HepG2 (cell line): Measurements from ENCODE around the gene ZNF281. TPM values are rescaled to one million over a fixed set of nuclear protein-coding genes. Genes with fewer than 3 reads are reported as not detected.

ENCODE experiments used
- ATF3 ChIP-seq: sonication (generic); formaldehyde crosslinking; IDR thresholded peaks from 2 replicates; pipeline ENCODE4 v1.4.0; 2020; ENCODE audit warnings: missing genetic modification reagents
- GLMP ChIP-seq: sonication (generic); formaldehyde crosslinking; IDR thresholded peaks from 2 replicates; pipeline ENCODE4 v1.9.0; 2021; ENCODE audit warnings: missing genetic modification reagents, mild to moderate bottlenecking, borderline replicate concordance
- HNRNPLL ChIP-seq: fragments of 200-400 bp; formaldehyde crosslinking; IDR thresholded peaks from 2 replicates; pipeline ENCODE4 v1.6.1; 2017; ENCODE audit warnings: mild to moderate bottlenecking, low read depth, low read length; ENCODE audit not compliant: poor library complexity, severe bottlenecking
- HOXA5 ChIP-seq: sonication (generic); formaldehyde crosslinking; IDR thresholded peaks from 2 replicates; pipeline ENCODE4 v1.4.0; 2020; ENCODE audit warnings: missing genetic modification reagents
- MBNL3 ChIP-seq: fragments of 250-450 bp; sonication (Bioruptor Pico); conservative IDR thresholded peaks from 2 replicates; pipeline ENCODE4 v1.8.0; 2022; ENCODE audit warnings: mild to moderate bottlenecking, inconsistent platforms
- MEF2D ChIP-seq: sonication (generic); formaldehyde crosslinking; IDR thresholded peaks from 2 replicates; pipeline ENCODE4 v1.5.1; 2020; ENCODE audit warnings: mild to moderate bottlenecking, missing genetic modification reagents
- MIXL1 ChIP-seq: IDR thresholded peaks from 2 replicates; pipeline ENCODE4 v1.6.1; 2016
- NFRKB ChIP-seq: fragments of 450-650 bp; IDR thresholded peaks from 2 replicates; pipeline ENCODE4 v1.6.1; 2017
- PTBP1 ChIP-seq: fragments of 200-400 bp; formaldehyde crosslinking; IDR thresholded peaks from 2 replicates; pipeline ENCODE4 v1.6.1; 2018; ENCODE audit warnings: low read length, low read depth; ENCODE audit not compliant: poor library complexity, severe bottlenecking
- RXRB ChIP-seq: IDR thresholded peaks from 2 replicates; pipeline ENCODE4 v1.6.1; 2016; ENCODE audit warnings: borderline replicate concordance, missing genetic modification reagents, missing compliant biosample characterization
- SATB2 ChIP-seq: sonication (generic); formaldehyde crosslinking; IDR thresholded peaks from 2 replicates; pipeline ENCODE4 v1.5.0; 2020; ENCODE audit warnings: missing genetic modification reagents
- SOX6 ChIP-seq, 2 experiments: fragments of 450-650 bp in 1 of 2; sonication (generic) in 1 of 2; formaldehyde crosslinking in 1 of 2; IDR thresholded peaks; 2 replicates each; pipeline versions ENCODE4 v1.4.0 to v1.6.1; 2017 to 2020; ENCODE audit warnings: antibody characterized with exemption in 1 of 2, mild to moderate bottlenecking in 1 of 2, missing genetic modification reagents in 1 of 2
- TFDP1 ChIP-seq: IDR thresholded peaks from 2 replicates; pipeline ENCODE4 v1.6.1; 2016; ENCODE audit warnings: missing compliant biosample characterization, missing genetic modification reagents, borderline replicate concordance
- YEATS4 ChIP-seq: sonication (generic); formaldehyde crosslinking; IDR thresholded peaks from 2 replicates; pipeline ENCODE4 v1.4.0; 2020; ENCODE audit warnings: missing genetic modification reagents, borderline replicate concordance
- ZFP41 ChIP-seq: sonication (generic); formaldehyde crosslinking; IDR thresholded peaks from 2 replicates; pipeline ENCODE4 v1.4.0; 2020; ENCODE audit warnings: mild to moderate bottlenecking, missing genetic modification reagents, borderline replicate concordance
- ZFP90 ChIP-seq: sonication (generic); formaldehyde crosslinking; IDR thresholded peaks from 2 replicates; pipeline ENCODE4 v1.8.0; 2022; ENCODE audit warnings: missing genetic modification reagents, mild to moderate bottlenecking, inconsistent platforms, borderline replicate concordance
- ZKSCAN1 ChIP-seq: fragments of 150-350 bp; IDR thresholded peaks from 2 replicates; pipeline ENCODE4 v1.6.1; 2014; ENCODE audit warnings: low read length
- ZNF10 ChIP-seq: sonication (generic); formaldehyde crosslinking; IDR thresholded peaks from 2 replicates; pipeline ENCODE4 v1.4.0; 2020; ENCODE audit warnings: mild to moderate bottlenecking, low read depth, missing genetic modification reagents, borderline replicate concordance
- ZNF160 ChIP-seq: sonication (generic); formaldehyde crosslinking; IDR thresholded peaks from 2 replicates; pipeline ENCODE4 v1.8.0; 2022; ENCODE audit warnings: mild to moderate bottlenecking, inconsistent platforms, missing genetic modification reagents
- ZNF205 ChIP-seq: IDR thresholded peaks from 2 replicates; pipeline ENCODE4 v1.6.1; 2018; ENCODE audit warnings: missing biosample characterization, missing genetic modification reagents
- ZNF276 ChIP-seq: sonication (generic); formaldehyde crosslinking; IDR thresholded peaks from 2 replicates; pipeline ENCODE4 v1.4.0; 2020; ENCODE audit warnings: mild to moderate bottlenecking, low read depth, missing genetic modification reagents
- ZNF451 ChIP-seq: sonication (generic); formaldehyde crosslinking; IDR thresholded peaks from 2 replicates; pipeline ENCODE4 v1.5.0; 2020; ENCODE audit warnings: mild to moderate bottlenecking, missing genetic modification reagents
- ZNF496 ChIP-seq: sonication (generic); formaldehyde crosslinking; IDR thresholded peaks from 2 replicates; pipeline ENCODE4 v1.8.1; 2023; ENCODE audit warnings: mild to moderate bottlenecking, moderate library complexity, missing genetic modification reagents; ENCODE audit not compliant: insufficient replicate concordance
- ZNF577 ChIP-seq: sonication (generic); formaldehyde crosslinking; IDR thresholded peaks from 2 replicates; pipeline ENCODE4 v1.4.0; 2020; ENCODE audit warnings: mild to moderate bottlenecking, low read depth, missing genetic modification reagents, borderline replicate concordance
- ZNF652 ChIP-seq: IDR thresholded peaks from 2 replicates; pipeline ENCODE4 v1.6.1; 2016; ENCODE audit warnings: low read depth, borderline replicate concordance
- ZSCAN12 ChIP-seq: sonication (generic); formaldehyde crosslinking; IDR thresholded peaks from 2 replicates; pipeline ENCODE4 v1.9.0; 2021; ENCODE audit warnings: mild to moderate bottlenecking, missing genetic modification reagents
- polyA plus RNA-seq, 8 experiments: library from polyadenylated mRNA; depleted of rRNA in 3 of 8; stranded (reverse) in 7 of 8; unstranded in 1 of 8; fragments of >200 nt; fragmentation: Illumina TruSeq in 4 of 8; extraction: Trizol in 4 of 8; gene quantifications; 2 replicates each; pipeline versions ENCODE4 v1.2.1 to v1.2.3, GENCODE V29; 2011 to 2016; ENCODE audit warnings: low read depth in 4 of 8, missing spikeins in 1 of 8, mixed read lengths in 1 of 8; ENCODE audit not compliant: insufficient read depth in 1 of 8
- total RNA-seq, 5 experiments: library from RNA; depleted of rRNA; stranded (reverse); fragments of >200 nt; fragmentation: Illumina TruSeq; extraction: Trizol; gene quantifications; 2 replicates each; pipeline ENCODE4 v1.2.3, GENCODE V29; 2016; ENCODE audit warnings: low read depth in 1 of 5

Gene ZNF281
- total and polyA plus RNA-seq, 2 of the 13 experiments (the other 11 are each of a cell fraction or from before 2014, with no cell fraction given) = 7.7 to 20.6 TPM

GRCh38 chr1:200409761-200410565, at the start of gene ZNF281 (continued):
- peak; percentile 79; the same call in 1 of the 2 replicates for TF ChIP-seq ZFP90 (CRISPR knock-in tag)
- peak; percentile 38; the same call in 1 of the 2 replicates for TF ChIP-seq MIXL1
- peak; percentile 37; the same call in 1 of the 2 replicates for TF ChIP-seq YEATS4 (CRISPR knock-in tag)
- TF ChIP-seq TFDP1 (CRISPR knock-in tag) = peak; percentile 60; the same call in 1 of the 2 replicates
- TF ChIP-seq ZNF10 = no peak
- no peak for TF ChIP-seq ATF3
- no peak for TF ChIP-seq ZSCAN12 (CRISPR knock-in tag)
- no peak for TF ChIP-seq SOX6 (IDR thresholded peaks at IDR 0.05)
- TF ChIP-seq SOX6 (CRISPR knock-in tag; IDR thresholded peaks at IDR 0.05) = peak; percentile 46; the same call in 1 of the 2 replicates
- no peak for TF ChIP-seq NFRKB
- peak; percentile 71 for TF ChIP-seq HNRNPLL
- TF ChIP-seq SATB2 (CRISPR knock-in tag) = no peak
- TF ChIP-seq ZKSCAN1 = no peak
- TF ChIP-seq ZNF496 (CRISPR knock-in tag) = no peak
- no peak for TF ChIP-seq ZNF652 (CRISPR knock-in tag)
- no peak for TF ChIP-seq PTBP1
- TF ChIP-seq GLMP = no peak
- no peak; the same call in 1 of the 2 replicates for TF ChIP-seq HOXA5 (CRISPR knock-in tag)
- peak; percentile 47 for TF ChIP-seq ZNF451 (CRISPR knock-in tag)
- TF ChIP-seq ZNF205 (CRISPR knock-in tag) = no peak
- TF ChIP-seq ZNF577 (CRISPR knock-in tag) = no peak
- TF ChIP-seq MEF2D = no peak
- TF ChIP-seq ZNF160 (CRISPR knock-in tag) = no peak
- no peak for TF ChIP-seq ZFP41 (CRISPR knock-in tag)
- TF ChIP-seq RXRB (CRISPR knock-in tag) = 0 out of 2 replicates have a peak, but pooled peaks have one; percentile 9
- no peak for TF ChIP-seq MBNL3 (CRISPR knock-in tag)
- TF ChIP-seq ZNF276 (CRISPR knock-in tag) = no peak
